ENCODE measurements around the gene NOS1.

The NOS1 gene

DNA sequence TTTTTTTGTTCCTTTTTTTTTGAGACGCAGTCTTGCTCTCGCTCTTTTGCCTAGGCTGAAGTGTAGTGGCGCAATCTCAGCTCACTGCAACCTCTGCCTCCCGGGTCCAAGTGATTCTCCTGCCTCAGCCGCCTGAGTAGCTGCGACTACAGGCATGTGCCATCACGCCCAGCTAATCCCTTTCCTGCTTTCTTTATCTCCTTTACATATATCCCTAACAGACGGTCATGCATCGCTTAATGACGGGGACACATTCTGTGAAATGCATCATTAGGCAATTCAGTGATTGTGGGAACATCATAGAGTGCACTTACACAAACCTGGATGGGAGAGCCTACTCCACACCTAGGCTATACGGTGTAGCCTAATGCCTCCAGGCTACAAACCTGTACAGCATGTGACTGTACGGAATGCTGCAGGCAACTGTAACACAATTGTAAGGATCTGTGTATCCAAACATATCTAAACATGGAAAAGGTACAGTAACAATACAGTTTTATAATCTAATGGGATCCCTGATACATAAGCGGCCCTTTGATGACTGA, 32.8 kb downstream of the NOS1 start:
- no peak for DNase-seq

GRCh38 chr12:117322428-117322827, 39.0 kb downstream of the NOS1 start:
- DNase-seq, result no peak

DNA sequence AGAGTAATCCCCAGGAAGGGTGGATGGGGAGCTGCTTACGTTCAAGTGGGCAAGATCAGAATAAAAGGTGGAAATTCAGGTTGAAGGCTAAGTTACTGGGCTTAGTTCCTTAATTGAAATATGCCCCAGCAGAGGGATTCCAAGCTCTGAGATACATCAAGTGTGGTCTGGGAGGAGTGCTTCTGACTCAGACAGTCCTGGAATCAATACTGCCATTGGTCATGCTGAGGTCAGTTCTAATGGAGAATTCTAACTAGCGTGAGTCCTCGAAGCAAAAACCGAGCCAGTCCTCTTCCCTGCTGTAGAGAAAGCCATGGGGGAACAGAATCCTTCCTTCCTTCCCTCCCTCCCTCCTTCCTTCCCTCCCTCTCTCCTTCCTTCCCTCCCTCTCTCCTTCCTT, 39.9 kb downstream of the NOS1 start:
- DNase-seq, result no peak

GRCh38 chr12:117318591-117318990, 42.8 kb downstream of the NOS1 start:
- DNase-seq, result no peak

GRCh38 chr12:117316336-117316735, 45.1 kb downstream of the NOS1 start:
- no peak for DNase-seq

GRCh38 chr12:117313926-117314325, 47.5 kb downstream of the NOS1 start:
- DNase-seq, result no peak

DNA sequence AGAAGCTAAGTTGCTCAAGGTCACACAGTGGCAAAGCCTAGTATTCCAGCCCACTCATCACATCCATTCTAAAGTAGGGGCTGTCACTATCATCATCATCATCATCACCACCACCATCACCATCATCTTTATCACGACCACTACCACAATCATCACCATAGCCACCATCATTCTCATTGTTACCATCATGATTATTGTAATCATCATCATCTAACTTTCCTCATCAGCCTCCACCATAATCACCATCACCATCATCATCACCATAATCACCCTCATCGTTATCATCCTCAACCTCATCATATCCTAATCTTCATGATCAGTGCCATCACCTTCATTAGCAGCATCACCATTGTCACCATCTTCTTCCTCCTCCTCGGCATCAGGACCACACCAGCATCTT, 48.7 kb downstream of the NOS1 start:
- DNase-seq, result no peak

DNA sequence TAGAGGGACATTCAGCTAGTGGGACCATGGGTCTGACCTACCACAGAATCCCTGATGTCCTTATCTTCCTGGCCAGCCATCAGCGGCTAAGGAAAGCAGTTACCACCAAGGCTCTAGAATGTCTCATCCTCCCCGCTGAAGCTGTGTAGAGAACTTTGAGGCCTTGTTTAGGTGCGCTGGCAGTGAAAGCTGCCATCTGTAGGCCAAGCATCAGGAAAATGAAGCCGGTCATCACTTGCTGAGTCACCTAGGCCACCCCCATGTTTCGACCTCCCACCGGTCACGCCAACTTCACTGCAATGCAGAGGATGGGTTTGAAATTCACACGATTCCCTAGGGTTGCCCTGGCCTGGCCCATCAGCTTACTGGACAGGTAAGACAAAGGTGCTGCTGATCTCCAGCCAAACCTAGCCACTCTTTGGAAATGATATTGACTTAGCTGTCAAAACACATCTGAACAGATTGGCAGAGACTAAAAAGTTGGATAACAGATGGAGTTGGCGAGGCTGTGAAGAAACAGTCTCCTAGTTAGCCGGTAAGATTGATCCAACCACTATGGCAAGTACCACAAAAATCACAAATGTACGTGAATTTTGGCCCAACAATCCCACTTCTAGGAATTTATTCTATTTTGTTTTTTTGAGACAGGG, 52.0 kb downstream of the NOS1 start:
- no peak for DNase-seq

- DNase-seq, result no peak
Measured at GRCh38 chr12:117300174-117300573, 61.3 kb downstream of the NOS1 start.

DNA sequence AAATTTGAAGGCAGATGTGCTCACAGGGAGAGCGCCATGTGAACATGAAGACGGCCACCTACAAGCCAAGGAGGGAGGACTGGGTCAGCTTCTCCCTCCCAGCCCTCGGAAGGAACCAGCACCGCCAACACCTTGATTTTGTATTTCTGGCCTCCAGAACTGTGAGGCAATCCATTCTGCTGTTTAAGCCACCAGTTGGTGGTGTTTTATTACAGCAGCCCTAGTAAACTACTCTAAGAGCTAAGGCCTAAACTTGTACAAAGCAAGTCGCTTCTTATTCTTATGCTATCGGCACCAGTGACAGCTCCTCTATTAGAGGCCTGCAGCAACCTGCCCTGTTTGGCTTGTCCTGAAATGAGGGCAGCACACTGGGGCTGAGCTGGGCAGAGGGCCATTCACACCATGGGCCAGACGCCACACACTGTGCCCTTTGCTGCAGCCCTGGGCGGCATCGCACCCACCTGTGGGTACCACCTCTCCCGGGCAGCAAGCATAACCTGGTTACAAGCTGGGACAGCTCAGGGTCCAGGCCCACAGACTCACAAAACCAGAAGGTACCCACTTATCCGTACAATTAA, 62.7 kb downstream of the NOS1 start:
- no peak for DNase-seq

DNA sequence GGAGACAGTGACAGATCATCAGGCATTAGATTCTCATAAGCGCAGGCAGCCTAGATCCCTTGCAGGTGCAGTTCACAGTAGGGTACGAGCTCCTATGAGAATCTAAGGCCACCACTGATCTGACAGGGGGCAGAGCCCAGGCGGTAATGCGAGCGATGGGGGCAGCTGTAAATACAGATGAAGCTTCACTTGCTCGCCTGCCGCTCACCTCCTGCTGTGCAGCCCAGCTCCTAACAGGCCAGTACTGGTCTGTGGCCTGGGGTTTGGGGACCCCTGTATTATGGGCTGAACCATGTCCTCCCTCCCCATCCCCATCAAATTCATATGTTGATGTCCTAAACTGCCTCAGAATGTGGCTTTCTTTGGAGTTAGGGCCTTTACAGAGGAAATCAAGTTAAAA, 63.2 kb downstream of the NOS1 start:
- DNase-seq, result no peak

DNA sequence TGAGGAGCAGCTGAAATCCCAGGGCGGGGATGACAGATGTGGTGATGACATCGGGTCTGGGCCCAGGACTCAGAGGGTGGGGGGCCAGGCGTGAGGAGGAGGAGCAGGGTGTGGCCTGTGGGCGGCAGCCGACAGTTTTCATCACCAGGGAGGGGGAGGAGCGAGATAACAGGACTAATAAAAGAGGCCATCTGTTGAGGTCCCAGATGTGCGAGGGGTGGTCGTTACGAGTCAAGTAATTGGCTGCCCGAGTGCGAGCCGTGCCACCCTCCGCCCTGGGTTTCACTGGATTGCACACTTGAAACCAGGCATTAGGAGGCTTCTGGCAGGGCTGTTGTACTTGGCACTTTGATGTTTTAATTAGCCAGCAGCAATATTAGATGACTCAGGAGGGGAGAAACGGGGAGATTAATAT, 67.2 kb downstream of the NOS1 start:
- DNase-seq, result no peak

DNA sequence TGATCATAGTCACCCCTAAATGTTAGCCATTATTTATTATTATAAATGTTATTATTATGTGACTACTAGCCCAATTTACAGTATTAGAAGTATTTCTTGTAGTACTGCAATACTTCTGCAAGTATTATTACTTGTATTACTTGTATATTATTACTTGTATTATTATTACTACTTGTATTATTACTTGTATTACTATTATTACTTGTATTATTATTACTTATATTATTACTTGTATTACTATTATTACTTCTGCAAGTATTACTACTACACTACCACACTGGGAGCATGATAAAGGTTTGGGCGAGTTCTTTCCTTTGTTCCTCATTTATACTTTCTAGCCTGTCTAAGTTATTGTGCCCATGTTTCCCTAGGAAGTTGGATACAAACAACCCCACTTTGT, 67.9 kb downstream of the NOS1 start:
- no peak for DNase-seq

DNA sequence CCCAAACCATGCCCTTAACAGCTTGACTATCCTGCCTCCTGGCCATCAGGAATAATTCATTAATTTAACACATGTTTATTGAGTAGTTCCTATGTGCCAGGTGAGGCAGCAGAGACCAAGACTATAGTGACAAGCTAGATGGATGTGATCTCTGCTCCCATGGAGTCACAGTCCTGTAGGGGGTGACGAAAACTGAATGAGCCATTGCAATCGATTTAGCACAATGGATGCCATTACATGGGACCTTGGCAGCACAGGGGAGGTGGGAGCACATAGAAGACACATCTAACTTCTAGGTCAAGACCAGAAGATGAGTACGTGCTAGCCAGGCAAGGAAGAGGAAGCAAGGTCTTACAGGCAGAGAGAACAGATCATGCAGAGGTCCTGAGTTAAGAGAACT, 68.7 kb downstream of the NOS1 start:
- DNase-seq, result no peak

GRCh38 chr12:117284140-117284539, 77.3 kb downstream of the NOS1 start:
- no peak for DNase-seq

DNA sequence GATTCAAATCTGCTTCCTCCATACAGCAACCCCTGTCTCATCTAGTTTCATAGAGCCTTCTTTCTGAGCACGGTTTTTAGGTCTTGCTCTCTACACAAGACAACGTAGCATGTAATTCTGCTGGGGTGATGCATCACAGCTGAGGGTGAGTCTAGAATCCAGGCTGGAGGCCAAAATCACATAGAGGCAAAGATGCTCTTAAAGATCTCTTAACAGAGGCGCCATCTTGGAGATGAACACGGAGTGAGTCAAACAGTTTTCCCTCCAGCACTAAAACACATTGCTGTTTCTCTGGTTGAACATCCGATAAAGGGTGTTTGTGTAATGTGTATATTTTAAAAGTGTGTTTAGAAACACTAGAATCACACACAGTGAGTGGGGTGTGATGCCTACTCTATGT, 78.9 kb downstream of the NOS1 start:
- DNase-seq, result no peak

DNA sequence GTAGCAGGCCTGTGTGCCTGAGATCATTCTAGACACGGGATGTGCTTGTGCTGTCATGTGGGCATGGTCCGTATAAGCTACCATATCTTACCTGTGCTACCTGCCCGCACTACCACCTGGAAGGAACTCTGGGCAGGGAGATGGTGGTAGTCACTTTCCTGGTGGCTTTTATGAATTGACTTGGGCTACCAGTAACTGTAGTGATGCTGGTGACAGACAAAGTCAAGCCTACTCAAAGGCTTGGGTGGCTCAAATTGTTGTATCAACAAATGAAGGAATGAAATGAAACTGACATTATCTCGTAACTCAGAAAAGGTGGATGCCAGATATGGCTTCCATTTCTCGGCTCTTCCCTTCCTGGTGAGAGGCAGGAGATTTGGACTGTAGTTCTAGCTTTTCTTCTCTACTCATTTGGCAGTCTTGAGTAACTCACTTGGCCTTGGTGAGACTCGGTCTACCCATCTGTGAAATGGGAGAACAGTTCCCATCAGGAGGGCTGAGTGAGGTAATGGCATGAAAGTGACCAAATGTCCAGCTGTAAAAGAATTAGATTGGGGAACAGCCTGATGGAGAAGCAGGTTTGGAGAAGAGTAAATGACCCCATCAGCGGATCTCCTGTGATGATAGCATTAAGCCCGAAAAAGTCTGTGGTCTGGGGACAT, 81.3 kb downstream of the NOS1 start:
- DNase-seq, result no peak

GRCh38 chr12:117279606-117280005, 81.8 kb downstream of the NOS1 start:
- no peak for DNase-seq

GRCh38 chr12:117277875-117278274, 83.6 kb downstream of the NOS1 start:
- no peak for DNase-seq

DNA sequence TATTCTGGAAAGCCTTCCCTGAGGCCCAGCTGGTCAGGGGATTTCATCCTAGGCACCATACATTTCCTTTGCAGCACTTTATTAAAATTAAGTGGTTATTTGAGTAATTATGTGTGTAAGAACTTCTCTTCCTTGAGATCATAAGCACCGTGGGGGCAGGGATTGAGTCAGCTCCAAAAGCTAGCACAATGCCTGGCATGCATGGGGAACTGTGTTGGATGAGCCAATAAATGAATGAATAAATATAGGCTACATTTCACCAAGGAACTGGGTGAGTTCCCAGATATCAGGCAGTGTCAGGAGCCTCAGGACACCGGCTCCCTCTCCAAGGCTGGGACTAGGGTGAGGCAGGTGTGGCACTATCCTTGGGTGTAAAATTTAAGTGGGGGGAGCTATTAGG, 88.3 kb downstream of the NOS1 start:
- DNase-seq, result no peak

GRCh38 chr12:117272690-117273089, 88.7 kb downstream of the NOS1 start:
- DNase-seq, result no peak

GRCh38 chr12:117262749-117263148, 98.7 kb downstream of the NOS1 start:
- no peak for DNase-seq

- DNase-seq, result no peak
Measured at GRCh38 chr12:117261247-117261646, 100.2 kb downstream of the NOS1 start.

GRCh38 chr12:117255386-117255785, 106.0 kb downstream of the NOS1 start:
- DNase-seq, result no peak

All from activated CD4-positive, alpha-beta T cell treated with anti-CD3 and anti-CD28 coated beads, Interleukin-2, amount 50 U/mL, for 4 hours (primary cell).